ENCODE measurements around the gene LILRB4. TPM values are rescaled to one million over a fixed set of nuclear protein-coding genes. Genes with fewer than 3 reads are reported as not detected.
A peak's percentile ranks its signal among the peaks of the same experiment; 100 is the strongest.

Gene LILRB4
- total and polyA plus RNA-seq, 4 donors: 8.0 to 153 (median 19.0) TPM

GRCh38 chr19:54653181-54653809 lies 9.5 kb upstream of the LILRB4 start:
- Histone ChIP-seq H3K27ac (ENCODE audit: low read depth in 1 of 2, low read length in 1 of 2) (no peak overlapping the region), H3K27me3 (ENCODE audit: control insufficient read depth in 3 of 3, insufficient read depth in 3 of 3, low read length in 2 of 3) (no peaks in the 10 kb centered on the region), H3K9ac (ENCODE audit: insufficient read depth in 1 of 2, low read length in 2 of 2) (no peak overlapping the region), H3K4me3 (no peak overlapping the region), H3K9me3 (ENCODE audit: control insufficient read depth in 4 of 4, insufficient read depth in 3 of 4, low read length in 3 of 4) (peaks cover 0 to 1% (median 0%) of the 10 kb centered on the region in 4 donors), H3K4me1 (ENCODE audit: control insufficient read depth in 5 of 5, insufficient read depth in 5 of 5, low read length in 5 of 5) (no peaks in the 10 kb centered on the region), H3K36me3 (ENCODE audit: control insufficient read depth in 4 of 4, insufficient read depth in 4 of 4, low read length in 4 of 4) (no peaks in the 10 kb centered on the region)
- TF ChIP-seq CTCF (IDR thresholded peaks at IDR 0.05; ENCODE audit: control extremely low read depth, extremely low read depth): peak; percentile 17
- ATAC-seq (ENCODE audit: insufficient read depth, low FRiP score): no peak
- DNase-seq: peak in 1 of 3 donors; percentile 10
- 34 to 40% methylated on average over 6 of the region's 6 CpGs for WGBS, 2 donors

DNA sequence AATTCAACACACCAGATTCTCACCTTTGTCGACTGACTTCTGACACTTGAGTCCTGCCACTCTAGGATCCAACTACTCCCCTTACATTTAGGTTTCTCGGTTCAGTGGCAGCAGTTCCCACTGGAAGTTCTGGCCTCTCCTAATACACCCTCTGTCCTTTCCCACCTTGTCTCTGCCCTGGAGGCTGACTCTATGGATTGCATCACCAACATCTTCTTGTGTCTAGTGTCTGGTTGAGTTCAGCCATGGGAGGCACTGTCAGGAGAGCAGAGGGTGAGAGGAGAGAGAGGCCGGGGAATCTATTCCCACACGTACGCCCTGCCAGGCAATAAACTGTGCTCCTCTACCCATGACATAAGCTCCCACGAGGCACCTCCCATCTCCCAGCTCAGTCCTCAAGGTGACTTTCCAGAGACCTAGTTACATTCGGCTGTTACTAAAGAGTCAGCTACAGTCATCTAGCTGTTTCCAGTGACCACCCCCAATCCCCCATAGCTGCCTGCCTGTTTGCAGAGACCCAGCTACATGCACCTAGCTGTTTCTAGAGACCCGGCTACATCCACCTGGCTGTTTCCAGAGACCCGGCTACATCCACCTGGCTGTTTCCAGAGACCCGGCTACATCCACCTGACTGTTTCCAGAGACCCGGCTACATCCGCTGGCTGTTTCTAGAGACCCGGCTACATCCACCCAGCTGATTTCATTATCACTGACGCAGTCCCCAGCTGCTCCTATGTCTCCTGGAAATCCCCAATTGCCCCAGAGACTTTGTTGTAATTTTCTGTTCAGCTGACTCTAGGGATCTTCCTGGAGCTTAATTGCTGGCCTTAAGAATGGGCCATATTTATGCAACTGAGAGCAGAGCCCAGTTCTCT lies 8.1 kb upstream of the LILRB4 start:
- Histone ChIP-seq H3K4me1 (ENCODE audit: control insufficient read depth in 5 of 5, insufficient read depth in 5 of 5, low read length in 5 of 5) (no peaks in the 10 kb centered on the region), H3K36me3 (ENCODE audit: control insufficient read depth in 4 of 4, insufficient read depth in 4 of 4, low read length in 4 of 4) (no peaks in the 10 kb centered on the region), H3K27me3 (ENCODE audit: control insufficient read depth in 3 of 3, insufficient read depth in 3 of 3, low read length in 2 of 3) (no peaks in the 10 kb centered on the region), H3K9me3 (ENCODE audit: control insufficient read depth in 4 of 4, insufficient read depth in 3 of 4, low read length in 3 of 4) (peaks cover 0 to 3% (median 0%) of the 10 kb centered on the region in 4 donors), H3K4me3 (no peak overlapping the region), H3K27ac (ENCODE audit: low read depth in 1 of 2, low read length in 1 of 2) (no peak overlapping the region), H3K9ac (ENCODE audit: insufficient read depth in 1 of 2, low read length in 2 of 2) (no peak overlapping the region)
- no peak for ATAC-seq (ENCODE audit: insufficient read depth, low FRiP score)
- no peak for TF ChIP-seq CTCF (IDR thresholded peaks at IDR 0.05; ENCODE audit: control extremely low read depth, extremely low read depth)
- no peak for DNase-seq
- WGBS, 2 donors: 74 to 86% methylated on average over 14 of the region's 14 CpGs

- Histone ChIP-seq H3K36me3 (ENCODE audit: control insufficient read depth in 4 of 4, insufficient read depth in 4 of 4, low read length in 4 of 4) (no peaks in the 10 kb centered on the region), H3K4me3 (no peak overlapping the region), H3K9me3 (ENCODE audit: control insufficient read depth in 4 of 4, insufficient read depth in 3 of 4, low read length in 3 of 4) (peaks cover 0 to 3% (median 0%) of the 10 kb centered on the region in 4 donors), H3K9ac (ENCODE audit: insufficient read depth in 1 of 2, low read length in 2 of 2) (no peak overlapping the region), H3K27me3 (ENCODE audit: control insufficient read depth in 3 of 3, insufficient read depth in 3 of 3, low read length in 2 of 3) (no peaks in the 10 kb centered on the region), H3K4me1 (ENCODE audit: control insufficient read depth in 5 of 5, insufficient read depth in 5 of 5, low read length in 5 of 5) (no peaks in the 10 kb centered on the region), H3K27ac (ENCODE audit: low read depth in 1 of 2, low read length in 1 of 2) (no peak overlapping the region)
- no peak for TF ChIP-seq CTCF (IDR thresholded peaks at IDR 0.05; ENCODE audit: control extremely low read depth, extremely low read depth)
- no peak for DNase-seq
- 77 to 85% methylated on average over 6 of the region's 6 CpGs for WGBS, 2 donors
- ATAC-seq (ENCODE audit: insufficient read depth, low FRiP score): no peak
Observed at GRCh38 chr19:54659300-54659699, 3.5 kb upstream of the LILRB4 start.

Measured in lung (tissue), 12 donors.